Measurements from ENCODE around the gene CTSH.

Gene CTSH

GRCh38 chr15:78982736-78983135 lies 37.9 kb upstream of the CTSH start:
- Mint-ChIP-seq H3K9me3 (no peaks in the 10 kb centered on the region), H3K4me1 (peaks cover 4% of the 10 kb centered on the region), H3K4me3 (no peak overlapping the region), H3K27me3 (peaks cover 23% of the 10 kb centered on the region), H3K27ac (no peak overlapping the region)
- DNase-seq (no peak), ATAC-seq (no peak)

GRCh38 chr15:78981532-78982313 lies 36.9 kb upstream of the CTSH start:
- ATAC-seq: no peak
- Mint-ChIP-seq H3K27ac (no peak overlapping the region), H3K4me1 (peaks cover 14% of the 10 kb centered on the region), H3K9me3 (no peaks in the 10 kb centered on the region), H3K27me3 (peaks cover 19% of the 10 kb centered on the region), H3K4me3 (no peak overlapping the region)
- no peak for DNase-seq

GRCh38 chr15:78979456-78980320 lies 34.8 kb upstream of the CTSH start:
- H3K4me1 Mint-ChIP-seq: peaks cover 17% of the 10 kb centered on the region
- ATAC-seq (peak; percentile 67), DNase-seq (peak in 1 of 2 donors; percentile 32)
- H3K27me3 Mint-ChIP-seq: peaks cover 24% of the 10 kb centered on the region
- no peak overlapping the region for H3K27ac Mint-ChIP-seq
- no peaks in the 10 kb centered on the region for H3K9me3 Mint-ChIP-seq
- H3K4me3 Mint-ChIP-seq: no peak overlapping the region

GRCh38 chr15:78978601-78979179 lies 33.8 kb upstream of the CTSH start:
- Mint-ChIP-seq H3K9me3 (no peaks in the 10 kb centered on the region), H3K4me3 (no peak overlapping the region), H3K4me1 (peaks cover 25% of the 10 kb centered on the region), H3K27me3 (peaks cover 19% of the 10 kb centered on the region), H3K27ac (peak overlapping the region in 1 of 2 donors; percentile 41)
- ATAC-seq: no peak
- no peak for DNase-seq

DNA sequence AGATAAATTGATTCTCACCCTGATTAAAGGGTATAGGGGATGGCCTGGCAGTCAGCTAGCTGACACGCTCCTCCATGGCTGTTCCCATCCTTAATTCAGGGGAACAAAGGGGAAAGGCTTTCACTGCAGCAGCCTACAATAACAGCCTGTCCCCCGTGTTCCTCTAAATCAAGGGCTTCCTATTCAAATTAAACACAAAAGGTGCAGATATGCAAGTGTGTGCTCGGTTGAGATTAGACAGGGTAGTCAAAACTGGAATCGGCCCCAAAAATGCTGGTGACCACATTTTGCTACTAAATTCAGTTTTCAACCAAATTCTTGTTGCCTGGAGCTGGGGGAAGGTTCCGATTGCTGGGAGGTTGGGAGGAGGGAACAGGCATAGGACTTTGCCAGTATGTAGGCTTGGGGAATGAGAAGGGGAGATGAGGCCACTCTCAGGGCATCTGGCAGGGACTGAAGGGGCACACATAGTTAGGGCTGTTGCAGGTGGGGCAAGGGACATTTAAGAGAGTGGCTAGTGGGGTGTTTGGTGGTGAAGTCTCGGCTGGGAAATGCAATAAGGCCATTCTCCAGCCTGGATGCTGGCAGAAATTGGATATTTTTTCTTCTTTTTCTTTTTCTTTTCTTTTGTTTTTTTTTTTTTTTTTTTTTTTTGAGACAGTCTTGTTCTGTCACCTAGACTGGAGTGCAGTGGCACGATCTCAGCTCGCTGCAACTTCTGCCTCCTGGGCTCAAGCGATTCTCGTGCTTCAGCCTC lies 32.9 kb upstream of the CTSH start:
- Mint-ChIP-seq H3K4me3 (peak overlapping the region in 1 of 2 donors; percentile 17), H3K27me3 (peaks cover 16% of the 10 kb centered on the region), H3K27ac (peak overlapping the region in 1 of 2 donors; percentile 59), H3K4me1 (peaks cover 28% of the 10 kb centered on the region), H3K9me3 (no peaks in the 10 kb centered on the region)
- ATAC-seq: no peak
- DNase-seq: no peak

DNA sequence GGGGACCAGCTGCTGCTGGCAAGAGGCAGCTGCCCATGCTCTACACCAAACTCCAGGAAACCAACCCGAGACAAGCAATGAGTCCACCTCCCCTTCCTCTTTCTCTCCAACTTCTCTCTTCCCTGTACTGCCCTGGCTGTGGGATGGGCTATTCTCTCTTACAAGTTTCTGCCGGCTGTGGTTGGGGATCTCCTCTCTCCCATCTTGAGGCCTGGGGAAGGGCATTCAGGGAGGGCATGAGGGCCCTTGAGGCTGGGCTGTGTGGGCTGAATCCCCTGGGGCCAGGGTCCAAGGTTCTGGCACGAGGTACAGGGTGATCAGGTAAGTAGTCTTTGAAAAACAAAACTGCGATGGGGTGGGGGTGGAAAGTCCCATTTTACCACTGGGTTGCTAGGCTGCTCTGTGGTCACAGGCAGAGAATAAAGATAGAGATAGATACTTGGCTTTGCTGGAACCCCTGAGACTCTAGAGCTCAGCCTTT lies 32.3 kb upstream of the CTSH start:
- H3K27me3 Mint-ChIP-seq: peaks cover 16% of the 10 kb centered on the region
- no peak for DNase-seq

GRCh38 chr15:78976691-78977090 lies 31.8 kb upstream of the CTSH start:
- DNase-seq (no peak), ATAC-seq (no peak)
- Mint-ChIP-seq H3K27me3 (peaks cover 16% of the 10 kb centered on the region), H3K4me1 (peaks cover 28% of the 10 kb centered on the region), H3K4me3 (no peak overlapping the region), H3K27ac (peak overlapping the region in 1 of 2 donors; percentile 79), H3K9me3 (no peaks in the 10 kb centered on the region)

More for the DNA sequence above, 32.3 kb upstream of the CTSH start:
- peaks cover 28% of the 10 kb centered on the region for H3K4me1 Mint-ChIP-seq
- H3K9me3 Mint-ChIP-seq: no peaks in the 10 kb centered on the region
- no peak overlapping the region for H3K4me3 Mint-ChIP-seq
- H3K27ac Mint-ChIP-seq: peak overlapping the region in 1 of 2 donors; percentile 79
- ATAC-seq: peak; percentile 46

DNA sequence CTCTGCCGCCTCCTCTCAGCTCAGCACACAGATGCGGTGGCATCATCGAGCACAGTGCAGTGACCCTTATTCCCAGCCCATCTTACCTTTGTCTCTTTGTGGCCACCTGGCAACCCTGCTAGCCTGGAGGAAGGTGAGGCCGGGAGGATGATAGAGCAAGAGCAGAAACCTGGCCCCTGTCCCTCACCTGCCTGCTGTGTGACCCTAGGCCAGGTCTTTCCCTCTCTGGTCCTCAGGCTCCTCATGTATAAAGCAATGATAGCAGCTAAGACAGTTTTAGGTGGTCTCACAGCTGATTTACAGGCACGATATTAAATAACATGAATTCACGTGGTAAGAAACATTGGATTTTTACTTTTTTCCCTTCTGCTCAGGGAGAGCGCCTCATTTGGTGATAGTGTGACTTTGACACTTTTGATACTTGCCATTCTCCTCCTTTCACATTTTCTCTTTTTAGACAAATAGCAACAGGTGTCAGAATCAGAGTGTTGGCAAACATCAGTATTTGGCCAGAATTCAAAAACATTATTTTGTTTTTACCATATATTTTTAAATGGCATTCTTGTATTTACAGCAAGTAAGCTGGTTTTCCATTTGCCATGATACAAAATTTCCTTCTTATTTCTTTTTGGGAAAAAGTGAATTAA lies 29.5 kb upstream of the CTSH start:
- Mint-ChIP-seq H3K4me1 (peaks cover 28% of the 10 kb centered on the region), H3K27me3 (peaks cover 15% of the 10 kb centered on the region), H3K9me3 (no peaks in the 10 kb centered on the region), H3K4me3 (no peak overlapping the region), H3K27ac (no peak overlapping the region)
- DNase-seq: no peak
- ATAC-seq: no peak

DNA sequence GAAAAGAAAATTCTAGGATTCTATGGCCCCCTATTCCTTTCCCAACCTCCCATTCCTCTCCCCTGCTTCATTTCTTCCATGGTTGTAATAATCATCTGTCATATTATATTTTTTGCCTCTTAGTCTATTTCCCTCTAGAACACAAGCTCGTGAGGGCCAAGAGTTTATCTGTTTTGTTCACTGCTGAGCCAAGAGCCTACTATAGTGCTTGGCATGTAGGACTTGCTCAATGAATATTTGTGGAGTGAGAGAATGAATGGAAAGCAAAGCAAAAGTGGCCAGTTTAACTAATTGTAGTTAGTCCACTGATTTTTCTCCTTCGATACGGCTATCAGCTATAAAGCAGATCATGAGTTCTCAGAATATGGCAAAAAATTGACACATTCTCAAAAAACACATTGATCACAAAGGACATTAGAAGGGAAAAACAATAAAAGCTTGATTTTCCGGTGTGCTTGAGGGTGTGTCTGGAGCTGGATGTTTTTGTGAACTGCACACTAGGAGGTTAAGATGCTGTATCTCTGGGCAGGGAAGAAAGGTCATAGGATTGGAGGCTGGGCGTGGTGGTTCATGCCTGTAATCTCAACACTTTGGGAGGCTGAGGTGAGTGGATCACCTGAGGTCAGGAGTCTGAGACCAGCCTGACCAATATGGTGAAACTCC lies 25.0 kb upstream of the CTSH start:
- Mint-ChIP-seq H3K27ac (no peak overlapping the region), H3K4me3 (no peak overlapping the region)
- DNase-seq: no peak

GRCh38 chr15:78968539-78969271 lies 23.9 kb upstream of the CTSH start:
- no peaks in the 10 kb centered on the region for H3K9me3 Mint-ChIP-seq

More for the DNA sequence above, 25.0 kb upstream of the CTSH start:
- Mint-ChIP-seq H3K9me3 (no peaks in the 10 kb centered on the region), H3K4me1 (peaks cover 12% of the 10 kb centered on the region), H3K27me3 (no peaks in the 10 kb centered on the region)
- ATAC-seq: no peak

DNA sequence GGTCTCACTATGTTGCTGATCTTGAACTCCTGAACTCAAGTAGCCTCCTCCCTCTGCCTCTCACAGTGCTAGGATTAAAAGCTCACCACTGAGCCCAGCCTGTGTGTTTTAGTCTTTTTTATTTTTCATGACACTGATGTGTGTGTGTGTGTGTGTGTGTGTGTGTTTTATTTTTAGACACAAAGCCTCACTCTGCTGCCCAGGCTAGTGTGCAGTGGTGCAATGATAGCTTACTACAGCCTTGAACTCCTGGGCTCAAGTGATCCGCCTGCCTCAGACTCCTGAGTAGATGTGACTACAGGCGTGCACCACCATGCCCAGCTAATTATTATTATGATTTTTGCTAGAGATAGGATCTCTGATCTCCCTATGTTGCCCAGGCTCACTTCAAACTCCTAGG lies 23.3 kb upstream of the CTSH start:
- Mint-ChIP-seq H3K27ac (no peak overlapping the region), H3K9me3 (no peaks in the 10 kb centered on the region), H3K27me3 (no peaks in the 10 kb centered on the region), H3K4me3 (no peak overlapping the region), H3K4me1 (no peaks in the 10 kb centered on the region)
- no peak for ATAC-seq
- no peak for DNase-seq

More at GRCh38 chr15:78968539-78969271, 23.9 kb upstream of the CTSH start:
- H3K4me1 Mint-ChIP-seq: peaks cover 4% of the 10 kb centered on the region
- ATAC-seq: no peak
- no peak for DNase-seq
- H3K27ac Mint-ChIP-seq: no peak overlapping the region
- no peak overlapping the region for H3K4me3 Mint-ChIP-seq
- H3K27me3 Mint-ChIP-seq: no peaks in the 10 kb centered on the region

- H3K4me3 Mint-ChIP-seq: no peak overlapping the region
- H3K27me3 Mint-ChIP-seq: peaks cover 8% of the 10 kb centered on the region
- no peaks in the 10 kb centered on the region for H3K4me1 Mint-ChIP-seq
- DNase-seq (no peak), ATAC-seq (no peak)
- no peaks in the 10 kb centered on the region for H3K9me3 Mint-ChIP-seq
- peak overlapping the region in 1 of 2 donors; percentile 27 for H3K27ac Mint-ChIP-seq
Observed at GRCh38 chr15:78960308-78960707, 15.5 kb upstream of the CTSH start.

- ATAC-seq: no peak
- no peak for DNase-seq
- Mint-ChIP-seq H3K9me3 (no peaks in the 10 kb centered on the region), H3K4me1 (no peaks in the 10 kb centered on the region), H3K27me3 (peaks cover 8% of the 10 kb centered on the region), H3K4me3 (no peak overlapping the region), H3K27ac (no peak overlapping the region)
Observed at GRCh38 chr15:78959360-78959759, 14.5 kb upstream of the CTSH start.

Measured in stimulated activated naive CD8-positive, alpha-beta T cell treated with anti-CD3 and anti-CD28 coated beads, Interleukin-15, amount 100 ng/mL, for 72 hours (primary cell).